ENCODE results near the gene FAM72A. TPM values are rescaled to one million over a fixed set of nuclear protein-coding genes. Genes with fewer than 3 reads are reported as not detected.

Gene FAM72A
- total RNA-seq, 1 donor from 2014 or later: 1.6 TPM

Other genes starting within 250 kb of the FAM72A start
- gene RAB7B, start 199.4 kb downstream of the FAM72A start, total RNA-seq: 0.13 TPM in 1 of 2 replicates, not detected in the other
- not detected in 2 replicates for gene CTSE, start 178.9 kb downstream of the FAM72A start, total RNA-seq
- 0.42 and 0.82 TPM in 2 replicates for gene RHEX, start 149.7 kb downstream of the FAM72A start, total RNA-seq
- not detected in 2 replicates for gene AVPR1B, start 85.5 kb downstream of the FAM72A start, total RNA-seq
- gene SRGAP2, start 702 bp upstream of the FAM72A start, total RNA-seq: 42.1 and 44.5 TPM in 2 replicates

All from kidney epithelial cell (primary cell).